Gastrocnemius medialis (tissue), 4 donors: Measurements from ENCODE around the gene SERPINC1. TPM values are rescaled to one million over a fixed set of nuclear protein-coding genes. Genes with fewer than 3 reads are reported as not detected.

Experiments
- ATAC-seq, 2 donors: fragments of 150-250 bp; one replicate each; pipeline ENCODE4 v1.9.1; 2016
- DNase-seq, 2 donors: peaks; one replicate each; pipeline ENCODE4 v3.0.0-alpha.2; 2019
- H3K27ac ChIP-seq, 4 donors: fragments of 200-600 bp; sonication (generic); 1 replicate in 1 of 4; 2 replicates in 3 of 4; pipeline ENCODE4 v1.5.1; 2016 to 2018; ENCODE audit warnings: mild to moderate bottlenecking in 2 of 4, moderate library complexity in 1 of 4
- H3K27me3 ChIP-seq, 3 donors: fragments of 200-600 bp; sonication (generic) in 2 of 3; 1 replicate in 1 of 3; 2 replicates in 2 of 3; pipeline versions ENCODE4 v1.5.1 to v1.6.0; 2016 to 2019; ENCODE audit warnings: mild to moderate bottlenecking in 1 of 3, moderate library complexity in 1 of 3
- H3K36me3 ChIP-seq, 2 donors: fragments of 200-600 bp; sonication (generic) in 1 of 2; one replicate each; pipeline ENCODE4 v1.5.1; 2017 to 2018
- H3K4me1 ChIP-seq, 2 donors: fragments of 200-600 bp; sonication (generic) in 1 of 2; one replicate each; pipeline ENCODE4 v1.5.1; 2016 to 2017; ENCODE audit warnings: mild to moderate bottlenecking in 2 of 2
- H3K4me3 ChIP-seq, 4 donors: fragments of 200-600 bp; sonication (generic) in 3 of 4; 1 replicate in 1 of 4; 2 replicates in 3 of 4; pipeline ENCODE4 v1.5.1; 2016 to 2019; ENCODE audit warnings: mild to moderate bottlenecking in 2 of 4
- H3K9me3 ChIP-seq, 3 donors: fragments of 200-600 bp; sonication (generic) in 2 of 3; 1 replicate in 1 of 3; 2 replicates in 2 of 3; pipeline ENCODE4 v1.5.1; 2016 to 2019
- POLR2A ChIP-seq, 2 donors: fragments of 450-650 bp; IDR thresholded peaks; one replicate each; pipeline ENCODE4 v1.6.1; 2017; ENCODE audit warnings: antibody characterized with exemption in 2 of 2, mild to moderate bottlenecking in 2 of 2, moderate library complexity in 2 of 2
- in situ Hi-C, 4 donors: fragments of 200-750 bp; cut with MboI; loops; one replicate each; pipeline versions ENCODE4 v1.15.0 to v1.8.0; 2017; ENCODE audit warnings: low sequenced_read_pairs in 4 of 4
- intact Hi-C: fragments of 100-400 bp; cut with DNase I; formaldehyde crosslinking; loops from one replicate; pipeline ENCODE4 v1.15.1; 2023; ENCODE audit warnings: low total_unique reads
- total RNA-seq, 4 donors: library from RNA; depleted of rRNA; stranded (reverse); fragments of >200 nt; gene quantifications; one replicate each; pipeline versions ENCODE4 v1.1.0 to v1.2.3, GENCODE V29; 2016
- TF ChIP-seq, protein P1 (sequence below), 5 experiments: fragments of 450-650 bp in 3 of 5; fragments of 200-600 bp in 2 of 5; sonication (generic) in 2 of 5; IDR thresholded peaks in 4 of 5; conservative IDR thresholded peaks in 1 of 5; 1 replicate in 4 of 5; 2 replicates in 1 of 5; pipeline ENCODE4 v1.5.1; 2016 to 2019; ENCODE audit warnings: antibody characterized with exemption in 5 of 5, mild to moderate bottlenecking in 3 of 5, moderate library complexity in 3 of 5

SERPINC1 gene
- total RNA-seq, 4 donors from 2014 or later = 1.7 to 4.5 (median 2.2) TPM; not detected in 1

DNA sequence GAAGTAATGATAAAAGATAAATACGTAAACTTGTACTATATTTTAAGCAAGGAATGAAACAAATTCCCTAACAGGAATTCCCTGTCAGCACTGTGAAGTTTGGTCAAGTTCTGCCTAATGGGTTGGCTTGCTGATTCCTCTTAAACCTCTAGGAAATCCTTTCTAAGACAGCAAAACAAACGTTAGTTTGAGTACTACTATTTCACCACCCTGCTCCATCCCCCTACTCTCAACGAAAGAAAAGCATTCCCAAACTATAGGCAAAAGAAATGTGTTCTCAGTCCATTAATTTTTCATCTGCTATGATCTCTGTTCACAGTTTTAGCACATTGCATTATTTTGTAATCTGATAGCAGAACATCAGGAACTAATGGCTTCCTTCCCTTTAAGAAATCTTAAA, 16.1 kb downstream of the SERPINC1 start:
- intact Hi-C loops = no loop called here
- ATAC-seq (no peak), DNase-seq (no peak)
- H3K27ac ChIP-seq = no peak overlapping the region
- TF ChIP-seq, protein P1, sequence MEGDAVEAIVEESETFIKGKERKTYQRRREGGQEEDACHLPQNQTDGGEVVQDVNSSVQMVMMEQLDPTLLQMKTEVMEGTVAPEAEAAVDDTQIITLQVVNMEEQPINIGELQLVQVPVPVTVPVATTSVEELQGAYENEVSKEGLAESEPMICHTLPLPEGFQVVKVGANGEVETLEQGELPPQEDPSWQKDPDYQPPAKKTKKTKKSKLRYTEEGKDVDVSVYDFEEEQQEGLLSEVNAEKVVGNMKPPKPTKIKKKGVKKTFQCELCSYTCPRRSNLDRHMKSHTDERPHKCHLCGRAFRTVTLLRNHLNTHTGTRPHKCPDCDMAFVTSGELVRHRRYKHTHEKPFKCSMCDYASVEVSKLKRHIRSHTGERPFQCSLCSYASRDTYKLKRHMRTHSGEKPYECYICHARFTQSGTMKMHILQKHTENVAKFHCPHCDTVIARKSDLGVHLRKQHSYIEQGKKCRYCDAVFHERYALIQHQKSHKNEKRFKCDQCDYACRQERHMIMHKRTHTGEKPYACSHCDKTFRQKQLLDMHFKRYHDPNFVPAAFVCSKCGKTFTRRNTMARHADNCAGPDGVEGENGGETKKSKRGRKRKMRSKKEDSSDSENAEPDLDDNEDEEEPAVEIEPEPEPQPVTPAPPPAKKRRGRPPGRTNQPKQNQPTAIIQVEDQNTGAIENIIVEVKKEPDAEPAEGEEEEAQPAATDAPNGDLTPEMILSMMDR (IDR thresholded peaks at IDR 0.05 in 4 of 5, conservative IDR thresholded peaks at IDR 0.05 in 1 of 5) = no peak
- TF ChIP-seq POLR2A (IDR thresholded peaks at IDR 0.05) = no peak
- in situ Hi-C loops = no loop called here
- no peaks in the 10 kb centered on the region for H3K27me3 ChIP-seq
- peaks cover 0 to 5% of the 10 kb centered on the region in 2 donors for H3K4me1 ChIP-seq
- no peak overlapping the region for H3K4me3 ChIP-seq
- no peaks in the 10 kb centered on the region for H3K36me3 ChIP-seq
- H3K9me3 ChIP-seq = no peaks in the 10 kb centered on the region

DNA sequence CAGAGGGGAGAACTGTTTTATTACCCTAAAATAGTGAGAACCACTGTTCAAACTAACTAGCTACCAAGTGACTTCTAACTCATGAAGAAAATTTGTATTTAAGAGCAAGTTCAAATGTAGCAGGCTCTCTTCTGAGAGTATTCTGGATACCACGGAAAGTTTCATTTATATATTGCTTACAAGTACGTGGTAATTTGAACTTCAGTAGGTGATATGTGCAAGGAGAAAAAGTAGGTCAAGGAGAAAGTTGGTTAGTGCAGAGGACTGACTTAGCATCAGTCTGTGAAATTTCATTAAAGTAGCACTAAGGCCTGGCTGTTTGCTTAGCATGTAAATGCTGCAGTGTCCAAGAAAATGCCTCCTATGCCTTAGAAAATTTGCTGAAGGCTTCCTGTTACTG, 16.7 kb downstream of the SERPINC1 start:
- H3K36me3 ChIP-seq = no peaks in the 10 kb centered on the region
- no peaks in the 10 kb centered on the region for H3K9me3 ChIP-seq
- no peaks in the 10 kb centered on the region for H3K27me3 ChIP-seq
- TF ChIP-seq, protein P1 (IDR thresholded peaks at IDR 0.05 in 4 of 5, conservative IDR thresholded peaks at IDR 0.05 in 1 of 5) = no peak
- no peak for TF ChIP-seq POLR2A (IDR thresholded peaks at IDR 0.05)
- no peak overlapping the region for H3K4me3 ChIP-seq
- H3K4me1 ChIP-seq = peaks cover 0 to 5% of the 10 kb centered on the region in 2 donors
- DNase-seq (no peak), ATAC-seq (no peak)
- intact Hi-C loops = no loop called here
- no peak overlapping the region for H3K27ac ChIP-seq
- in situ Hi-C loops = no loop called here

DNA sequence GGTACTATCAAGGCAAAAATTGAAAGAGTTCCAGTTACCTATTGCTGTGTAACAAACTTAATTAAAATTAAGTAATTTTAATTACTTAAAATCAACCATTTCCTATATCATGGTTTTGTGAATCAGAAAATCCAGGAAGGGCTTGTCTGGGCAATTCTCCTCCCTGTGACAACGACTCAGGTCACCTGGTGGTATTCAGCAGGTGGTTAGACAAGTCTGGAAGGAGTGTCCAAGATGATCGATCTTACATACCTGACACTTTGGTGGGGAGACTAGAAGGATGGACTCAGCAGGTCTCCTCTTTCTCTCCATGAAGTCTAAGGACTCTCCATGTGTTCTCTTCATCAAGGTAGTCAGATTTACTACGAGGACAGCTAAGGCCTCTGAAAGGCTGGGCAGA, 22.9 kb downstream of the SERPINC1 start:
- Histone ChIP-seq H3K27ac (no peak overlapping the region), H3K27me3 (no peaks in the 10 kb centered on the region), H3K9me3 (no peaks in the 10 kb centered on the region), H3K36me3 (no peaks in the 10 kb centered on the region), H3K4me1 (no peaks in the 10 kb centered on the region), H3K4me3 (no peak overlapping the region)
- DNase-seq (no peak), ATAC-seq (no peak)
- in situ Hi-C loops = no loop called here
- intact Hi-C loops = no loop called here
- TF ChIP-seq, protein P1 (IDR thresholded peaks at IDR 0.05 in 4 of 5, conservative IDR thresholded peaks at IDR 0.05 in 1 of 5) = no peak
- no peak for TF ChIP-seq POLR2A (IDR thresholded peaks at IDR 0.05)

DNA sequence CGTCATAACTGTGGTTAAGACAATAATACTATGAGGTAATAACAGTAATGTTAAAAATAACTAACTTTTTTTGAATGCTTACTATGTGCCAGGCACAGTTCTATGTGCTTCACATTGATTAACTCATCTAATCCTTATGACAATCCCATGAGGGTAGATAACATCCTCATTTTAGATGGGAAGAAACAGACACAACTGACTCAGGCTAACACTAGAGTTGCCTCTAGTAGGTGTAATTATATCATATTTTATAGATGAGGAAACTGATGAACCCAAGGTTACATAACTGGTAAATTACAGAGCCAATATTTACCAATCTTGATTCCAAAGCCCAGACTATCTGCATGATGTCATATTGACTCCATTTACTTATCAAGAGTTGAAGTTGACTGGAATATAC, 23.5 kb downstream of the SERPINC1 start:
- no peak overlapping the region for H3K4me3 ChIP-seq
- no peaks in the 10 kb centered on the region for H3K36me3 ChIP-seq
- no peak for DNase-seq
- H3K27me3 ChIP-seq = no peaks in the 10 kb centered on the region
- TF ChIP-seq POLR2A (IDR thresholded peaks at IDR 0.05) = no peak
- TF ChIP-seq, protein P1 (IDR thresholded peaks at IDR 0.05 in 4 of 5, conservative IDR thresholded peaks at IDR 0.05 in 1 of 5) = no peak
- ATAC-seq = no peak
- in situ Hi-C loops = no loop called here
- no peak overlapping the region for H3K27ac ChIP-seq
- intact Hi-C loops = no loop called here
- no peaks in the 10 kb centered on the region for H3K4me1 ChIP-seq
- no peaks in the 10 kb centered on the region for H3K9me3 ChIP-seq

DNA sequence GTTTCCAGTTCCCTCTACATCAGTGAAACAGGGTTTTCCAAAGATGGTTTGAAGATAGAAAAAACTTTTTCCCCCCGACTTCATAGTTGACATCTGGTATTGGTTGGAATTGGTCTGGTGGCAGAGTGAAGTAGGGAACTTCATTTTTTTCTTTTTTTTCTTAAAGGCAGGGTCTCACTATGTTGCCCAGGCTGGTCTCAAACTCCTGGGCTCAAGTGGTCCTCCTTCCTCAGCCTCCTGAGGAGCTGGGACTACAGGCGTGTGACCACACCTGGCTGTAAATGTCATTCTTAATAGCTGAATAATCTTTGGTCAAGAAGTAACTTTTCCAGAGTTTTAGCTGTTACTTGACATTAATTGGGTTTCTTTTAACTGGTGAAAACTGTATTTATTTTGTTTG, 27.2 kb downstream of the SERPINC1 start:
- Histone ChIP-seq H3K36me3 (peaks cover 0 to 23% of the 10 kb centered on the region in 2 donors), H3K4me1 (no peaks in the 10 kb centered on the region), H3K9me3 (no peaks in the 10 kb centered on the region), H3K4me3 (no peak overlapping the region), H3K27ac (no peak overlapping the region), H3K27me3 (no peaks in the 10 kb centered on the region)
- ATAC-seq (no peak), DNase-seq (no peak)
- intact Hi-C loops = no loop called here
- in situ Hi-C loops = no loop called here
- TF ChIP-seq, protein P1 (IDR thresholded peaks at IDR 0.05 in 4 of 5, conservative IDR thresholded peaks at IDR 0.05 in 1 of 5) = no peak
- TF ChIP-seq POLR2A (IDR thresholded peaks at IDR 0.05) = no peak
